Measurements from ENCODE around the gene EVX1. TPM values are rescaled to one million over a fixed set of nuclear protein-coding genes. Genes with fewer than 3 reads are reported as not detected.

Gene EVX1
- total and polyA plus RNA-seq, 2 of the 8 experiments (the other 6 are each of a cell fraction or from before 2014, with no cell fraction given): not detected

GRCh38 chr7:27248911-27249723 is 6.5 kb downstream of the EVX1 start (continued):
- TF ChIP-seq CHD7 (IDR thresholded peaks at IDR 0.05; ENCODE audit: insufficient replicate concordance, low read length) (no peak), EZH2 (IDR thresholded peaks at IDR 0.05; ENCODE audit: low read depth, low read length, severe bottlenecking) (peak; percentile 92), GTF2F1 (IDR thresholded peaks at IDR 0.05; ENCODE audit: borderline replicate concordance, low read depth, low read length) (no peak), CTCF (IDR thresholded peaks at IDR 0.05; ENCODE audit: control extremely low read depth in 1 of 3, insufficient read depth in 1 of 3, low read depth in 1 of 3, low read length in 3 of 3) (no peak), RAD21 (IDR thresholded peaks at IDR 0.05 in 1 of 2, conservative IDR thresholded peaks at IDR 0.05 in 1 of 2; ENCODE audit: low read depth in 2 of 2, low read length in 2 of 2) (no peak), RFX5 (IDR thresholded peaks at IDR 0.05; ENCODE audit: borderline replicate concordance, low read depth, low read length) (no peak)

Measured in H1 (cell line).